Brain microvascular endothelial cell (primary cell): ENCODE measurements around the gene ZNF497.

Experiments used
- DNase-seq: peaks from one replicate; pipeline ENCODE4 v3.0.0-alpha.2; 2020
- H3K27ac ChIP-seq: fragments of 250-450 bp; sonication (Bioruptor Pico); 2 replicates; pipeline ENCODE4 v1.5.1; 2020; ENCODE audit warnings: mild to moderate bottlenecking, moderate library complexity
- H3K27me3 ChIP-seq: fragments of 250-450 bp; sonication (Bioruptor Pico); replicated peaks from 2 replicates; pipeline ENCODE4 v1.5.1; 2020; ENCODE audit warnings: mild to moderate bottlenecking
- H3K36me3 ChIP-seq: fragments of 250-450 bp; sonication (Bioruptor Pico); replicated peaks from 2 replicates; pipeline ENCODE4 v1.5.1; 2020; ENCODE audit warnings: mild to moderate bottlenecking
- H3K4me3 ChIP-seq: 2 replicates; pipeline ENCODE4 v1.5.1; 2011; ENCODE audit warnings: low read depth, mild to moderate bottlenecking, control low read depth, low read length, moderate library complexity
- in situ Hi-C: cut with HindIII; loops from 2 replicates; pipeline ENCODE4 v1.10.0; 2017; ENCODE audit warnings: low sequenced_read_pairs, low pct_ligation_motif_present
- TF ChIP-seq, protein P1 (sequence below): IDR thresholded peaks from 2 replicates; pipeline ENCODE4 v1.5.1; 2011; ENCODE audit warnings: low read depth, mild to moderate bottlenecking, moderate library complexity, low read length, control low read depth, inconsistent platforms; ENCODE audit errors: missing control alignments

Gene ZNF497

DNA sequence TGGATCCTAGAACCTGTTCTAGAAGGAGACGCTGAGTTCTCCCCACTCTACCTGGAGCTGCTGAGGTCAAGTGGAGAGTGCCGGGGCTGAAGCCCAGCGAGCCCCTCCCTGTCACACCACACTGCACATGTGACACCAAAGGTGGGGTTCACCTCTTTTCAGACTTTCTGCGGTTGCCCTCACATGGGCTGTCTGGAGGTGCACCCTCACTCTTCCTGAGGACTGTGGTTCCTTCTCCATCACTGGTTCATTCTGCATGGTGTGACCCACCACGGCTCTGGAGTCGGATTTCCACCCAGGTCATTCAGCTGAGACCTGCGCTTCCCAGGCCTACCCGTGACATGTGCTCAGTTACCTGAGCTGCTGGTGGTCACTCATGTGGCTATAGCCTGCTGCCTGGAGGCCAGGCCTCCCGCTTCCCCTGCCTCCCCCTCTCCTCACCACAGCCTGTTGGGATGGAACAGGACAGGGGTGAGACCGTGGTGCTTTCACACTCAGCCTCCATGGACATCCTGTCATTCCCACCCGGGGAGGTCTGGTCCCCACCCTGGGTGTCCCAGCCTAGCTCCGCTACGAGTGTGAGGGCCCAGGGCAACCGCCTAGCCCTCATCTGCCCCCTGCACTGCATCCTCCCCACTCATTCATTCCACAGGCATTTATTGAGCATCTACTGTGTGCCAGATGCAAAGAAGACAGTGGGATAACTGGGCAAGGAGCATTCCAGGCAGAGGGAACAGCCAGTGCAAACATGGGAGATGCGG lies 8.7 kb downstream of the ZNF497 start:
- no peak overlapping the region for H3K4me3 ChIP-seq
- in situ Hi-C loops = no loop called here
- H3K27me3 ChIP-seq = no peaks in the 10 kb centered on the region

DNA sequence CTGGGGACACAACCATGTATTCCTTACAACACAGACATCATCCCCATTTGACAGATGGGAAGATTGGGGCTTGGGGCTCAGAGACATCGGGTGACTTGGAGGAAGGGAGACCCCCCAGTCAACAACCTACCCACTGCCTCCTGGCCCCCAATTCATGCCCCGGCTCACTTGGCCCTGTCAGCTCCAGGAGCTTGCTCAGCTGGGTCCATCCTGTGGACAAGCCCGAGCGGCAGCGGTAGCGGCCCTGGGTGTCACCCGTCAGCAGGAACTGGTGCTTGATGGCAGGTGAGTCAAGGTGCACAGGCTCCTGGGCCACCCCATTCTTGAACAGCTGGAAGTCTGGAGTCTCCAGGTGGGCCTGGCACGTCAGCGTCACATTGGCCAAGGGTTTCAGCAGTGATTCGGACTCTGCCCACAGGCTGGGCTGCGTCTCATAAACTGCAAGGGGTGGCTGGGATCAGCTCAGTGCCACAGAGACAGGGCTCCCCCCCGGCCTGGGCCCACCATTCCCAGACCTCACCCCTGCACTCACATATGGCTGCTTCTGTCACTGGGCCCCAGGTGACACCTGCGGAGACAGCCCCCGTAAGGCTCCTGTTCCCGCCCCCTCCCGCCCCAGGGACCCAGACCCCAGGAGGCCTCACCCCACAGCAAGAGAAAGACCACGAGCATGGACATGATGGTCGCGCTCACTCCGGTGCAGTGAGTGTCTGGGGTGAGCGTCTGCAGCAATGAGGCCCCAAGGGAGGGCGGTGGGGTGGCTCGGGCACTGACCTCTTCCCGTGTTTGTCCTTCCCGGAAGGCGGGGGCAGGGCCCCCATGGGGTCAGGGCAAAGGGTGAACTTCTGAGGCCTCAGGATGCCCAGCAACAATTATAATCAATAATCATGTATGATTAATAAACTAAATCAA lies 9.5 kb downstream of the ZNF497 start, which contains the start of gene A1BG:
Gene A1BG, minus strand, starts transcription at position 733 of the 912 bp plus-strand sequence. Its CDS starts 55 bp downstream, at position 678.
- DNase-seq = no peak
- no peaks in the 10 kb centered on the region for H3K27me3 ChIP-seq
- in situ Hi-C loops = no loop called here
- no peak within 1 kb of the TSS for H3K27ac ChIP-seq
- H3K4me3 ChIP-seq = no peak within 1 kb of the TSS
- peaks cover 13% of the 10 kb centered on the region for H3K36me3 ChIP-seq
- TF ChIP-seq, protein P1, sequence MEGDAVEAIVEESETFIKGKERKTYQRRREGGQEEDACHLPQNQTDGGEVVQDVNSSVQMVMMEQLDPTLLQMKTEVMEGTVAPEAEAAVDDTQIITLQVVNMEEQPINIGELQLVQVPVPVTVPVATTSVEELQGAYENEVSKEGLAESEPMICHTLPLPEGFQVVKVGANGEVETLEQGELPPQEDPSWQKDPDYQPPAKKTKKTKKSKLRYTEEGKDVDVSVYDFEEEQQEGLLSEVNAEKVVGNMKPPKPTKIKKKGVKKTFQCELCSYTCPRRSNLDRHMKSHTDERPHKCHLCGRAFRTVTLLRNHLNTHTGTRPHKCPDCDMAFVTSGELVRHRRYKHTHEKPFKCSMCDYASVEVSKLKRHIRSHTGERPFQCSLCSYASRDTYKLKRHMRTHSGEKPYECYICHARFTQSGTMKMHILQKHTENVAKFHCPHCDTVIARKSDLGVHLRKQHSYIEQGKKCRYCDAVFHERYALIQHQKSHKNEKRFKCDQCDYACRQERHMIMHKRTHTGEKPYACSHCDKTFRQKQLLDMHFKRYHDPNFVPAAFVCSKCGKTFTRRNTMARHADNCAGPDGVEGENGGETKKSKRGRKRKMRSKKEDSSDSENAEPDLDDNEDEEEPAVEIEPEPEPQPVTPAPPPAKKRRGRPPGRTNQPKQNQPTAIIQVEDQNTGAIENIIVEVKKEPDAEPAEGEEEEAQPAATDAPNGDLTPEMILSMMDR = no peak

More for the DNA sequence above, 8.7 kb downstream of the ZNF497 start:
- Histone ChIP-seq H3K36me3 (peaks cover 13% of the 10 kb centered on the region), H3K27ac (no peak overlapping the region)
- no peak for DNase-seq
- TF ChIP-seq, protein P1 = no peak

DNA sequence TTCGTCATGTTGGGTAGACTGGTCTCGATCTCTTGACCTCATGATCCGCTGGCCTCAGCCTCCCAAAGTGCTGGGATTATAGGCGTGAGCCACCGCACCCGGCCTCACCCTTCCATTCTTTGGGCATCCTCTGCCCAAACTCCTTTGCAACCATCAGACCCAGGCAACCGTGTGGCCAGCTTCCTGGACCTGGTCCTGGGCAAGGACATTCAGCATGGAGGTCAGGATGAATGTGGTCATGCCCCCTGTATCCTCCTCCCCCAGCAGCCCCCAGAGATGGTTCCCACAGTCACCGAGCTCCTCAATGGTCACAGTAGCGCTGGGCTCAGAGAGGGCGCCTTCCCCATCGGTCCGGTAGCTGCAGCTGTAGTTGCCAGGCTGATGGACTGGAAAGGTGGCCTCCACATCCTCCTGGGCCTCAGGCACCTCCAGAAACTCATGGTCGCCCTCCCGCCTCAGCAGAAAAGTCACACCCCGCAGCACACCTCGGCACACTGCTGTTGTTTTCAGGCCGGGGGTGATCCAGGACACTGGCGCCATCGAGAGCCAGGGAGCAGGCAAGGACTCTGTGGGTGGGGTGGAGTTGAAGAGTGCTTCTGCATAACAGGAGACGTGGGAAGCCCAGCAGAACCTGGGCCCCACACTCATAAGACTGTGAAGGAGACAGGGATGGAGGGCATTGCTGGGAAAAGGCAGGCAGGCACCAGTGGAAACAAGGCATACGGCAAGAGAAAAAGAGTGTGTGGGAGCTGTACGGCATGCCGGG lies 10.4 kb downstream of the ZNF497 start:
- in situ Hi-C loops = no loop called here
- Histone ChIP-seq H3K36me3 (peaks cover 13% of the 10 kb centered on the region), H3K4me3 (no peak overlapping the region)

DNA sequence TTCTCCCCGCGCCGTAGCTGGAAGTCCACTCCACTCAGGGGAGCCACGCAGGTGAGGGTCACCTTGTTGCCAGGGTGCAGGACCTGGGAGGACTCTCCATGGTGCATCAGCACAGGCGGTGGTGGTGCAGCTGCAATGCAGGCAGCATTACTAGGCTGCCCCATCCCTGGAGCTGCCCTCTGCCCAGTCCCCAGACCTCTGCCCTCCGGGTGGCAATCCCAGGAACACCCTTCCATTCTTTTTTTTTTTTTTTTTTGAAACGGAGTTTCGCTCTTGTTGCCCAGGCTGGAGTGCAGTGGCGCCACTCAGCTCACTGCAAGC lies 11.0 kb downstream of the ZNF497 start:
- Histone ChIP-seq H3K36me3 (peaks cover 13% of the 10 kb centered on the region), H3K4me3 (no peak overlapping the region), H3K27ac (no peak overlapping the region), H3K27me3 (no peaks in the 10 kb centered on the region)
- no peak for DNase-seq
- TF ChIP-seq, protein P1 = no peak
- in situ Hi-C loops = no loop called here

More for the DNA sequence above, 10.4 kb downstream of the ZNF497 start:
- TF ChIP-seq, protein P1 = no peak
- H3K27ac ChIP-seq = no peak overlapping the region
- H3K27me3 ChIP-seq = no peaks in the 10 kb centered on the region
- no peak for DNase-seq

DNA sequence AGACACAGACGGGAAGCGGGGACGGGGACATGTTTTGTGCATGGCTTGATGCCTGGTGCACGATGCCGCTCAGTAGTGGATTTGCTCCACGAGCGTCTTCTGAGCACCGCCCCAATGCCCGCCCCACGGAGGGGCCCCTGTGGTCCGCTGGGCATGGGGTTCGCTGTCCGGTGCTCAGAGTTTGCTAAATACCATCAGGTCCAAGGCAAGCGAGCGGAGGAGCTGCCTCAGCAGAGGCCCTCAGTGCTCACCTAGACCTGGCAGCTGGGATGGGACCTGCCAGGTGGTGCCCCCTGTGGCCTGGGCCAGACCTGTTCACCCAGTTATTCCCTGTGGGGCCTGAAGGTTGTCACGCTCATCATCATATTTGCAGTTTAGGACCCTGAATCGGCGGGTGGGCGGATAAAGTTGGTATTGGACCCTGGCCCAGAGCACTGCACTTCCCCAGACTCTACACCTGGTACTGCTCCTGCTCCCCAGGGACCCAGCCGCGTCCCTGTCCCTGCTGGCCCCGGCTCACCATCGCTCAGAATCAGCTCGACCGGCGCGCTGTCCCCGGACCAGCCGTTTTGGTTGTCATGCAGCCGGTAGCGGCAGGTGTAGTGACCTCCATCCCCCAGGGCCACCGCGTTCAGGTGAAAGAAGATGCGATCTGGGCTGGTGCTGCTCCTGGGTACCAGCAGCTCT lies 11.5 kb downstream of the ZNF497 start:
- peaks cover 13% of the 10 kb centered on the region for H3K36me3 ChIP-seq

More for the DNA sequence above, 11.5 kb downstream of the ZNF497 start:
- DNase-seq = no peak
- Histone ChIP-seq H3K27ac (no peak overlapping the region), H3K27me3 (no peaks in the 10 kb centered on the region), H3K4me3 (no peak overlapping the region)
- TF ChIP-seq, protein P1 = no peak
- in situ Hi-C loops = no loop called here
